Activated CD8-positive, alpha-beta memory T cell treated with anti-CD3 and anti-CD28 coated beads, Interleukin-2, amount 50 U/mL, for 1 hour (primary cell): ENCODE data around the gene ADAMTS17.
"Not testable (repeated sequence)": the region's sequence is repeated elsewhere in the genome, so short reads cannot be mapped to it uniquely, and the experiment has no call there.

ENCODE experiments used
- DNase-seq: peaks from one replicate; pipeline ENCODE4 v3.0.0-alpha.2; 2020; ENCODE audit errors: extremely low read depth

The ADAMTS17 gene

DNA sequence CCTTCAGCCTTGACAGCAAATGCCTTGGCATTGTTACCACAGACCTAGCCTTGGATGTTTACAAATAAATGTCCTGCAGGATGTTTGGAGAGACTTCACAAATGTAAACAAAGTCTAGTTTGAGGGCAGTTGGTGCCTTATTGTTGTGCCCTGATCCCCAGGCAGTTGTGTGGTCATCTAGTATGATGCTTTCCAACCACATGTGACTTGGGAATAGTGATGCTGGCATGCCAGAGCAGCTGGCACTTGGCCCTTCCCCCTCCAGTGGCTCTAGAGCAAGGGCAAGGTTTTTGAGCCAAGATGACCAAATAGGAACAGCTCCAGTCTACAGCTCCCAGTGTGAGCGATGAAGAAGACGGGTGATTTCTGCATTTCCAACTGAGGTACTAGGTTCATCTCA, 258.2 kb downstream of the ADAMTS17 start:
- no peak for DNase-seq

DNA sequence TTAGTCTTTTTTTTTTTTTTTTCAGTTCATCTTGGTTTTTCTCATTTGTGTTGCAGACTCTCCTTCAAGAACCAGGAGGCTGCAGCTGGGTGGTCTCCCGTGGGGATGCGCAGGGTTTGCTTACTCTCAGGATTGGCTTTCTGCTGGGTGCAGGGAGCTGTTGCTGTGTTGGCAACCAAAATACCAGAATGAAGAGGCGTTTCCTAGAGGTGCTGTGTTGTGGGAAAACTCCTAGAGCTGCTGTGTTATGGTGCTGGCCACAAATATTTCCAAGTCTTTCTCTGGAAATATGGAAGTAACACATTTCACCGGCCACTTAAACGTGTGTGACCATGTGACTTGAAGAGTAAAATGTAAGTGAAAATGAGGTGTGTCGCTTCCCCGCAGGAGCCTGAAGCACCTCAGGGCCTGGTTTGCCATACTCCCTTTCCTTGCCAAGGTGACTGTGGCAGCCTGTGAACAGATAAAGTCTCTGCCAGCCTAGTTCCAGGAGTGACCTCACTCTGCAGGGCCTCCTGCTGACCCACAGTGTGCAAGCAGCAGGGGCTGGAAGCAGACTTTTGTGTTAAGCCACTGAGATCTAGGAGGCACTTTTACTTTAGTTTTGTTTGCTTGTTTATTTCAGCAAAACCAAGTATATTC, 258.9 kb downstream of the ADAMTS17 start:
- DNase-seq, result no peak

DNA sequence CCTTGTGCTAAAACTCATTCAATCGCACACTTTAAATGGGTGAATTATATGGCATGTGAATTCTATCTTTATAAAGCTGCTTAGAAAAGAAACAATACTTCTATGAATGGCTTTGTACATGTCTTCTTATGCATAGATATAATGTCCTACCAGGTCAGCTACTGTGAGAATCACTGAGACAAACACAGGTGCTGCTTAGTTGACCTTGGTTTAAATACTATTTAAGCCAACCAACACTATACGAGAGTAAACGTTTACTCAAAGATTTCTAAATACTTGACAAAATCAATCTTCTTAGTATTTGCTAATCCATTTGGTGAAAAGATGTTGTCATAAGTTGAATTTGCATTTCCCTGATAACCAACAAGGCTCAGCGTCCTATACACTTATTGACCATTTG, 260.3 kb downstream of the ADAMTS17 start:
- DNase-seq, result no peak

DNA sequence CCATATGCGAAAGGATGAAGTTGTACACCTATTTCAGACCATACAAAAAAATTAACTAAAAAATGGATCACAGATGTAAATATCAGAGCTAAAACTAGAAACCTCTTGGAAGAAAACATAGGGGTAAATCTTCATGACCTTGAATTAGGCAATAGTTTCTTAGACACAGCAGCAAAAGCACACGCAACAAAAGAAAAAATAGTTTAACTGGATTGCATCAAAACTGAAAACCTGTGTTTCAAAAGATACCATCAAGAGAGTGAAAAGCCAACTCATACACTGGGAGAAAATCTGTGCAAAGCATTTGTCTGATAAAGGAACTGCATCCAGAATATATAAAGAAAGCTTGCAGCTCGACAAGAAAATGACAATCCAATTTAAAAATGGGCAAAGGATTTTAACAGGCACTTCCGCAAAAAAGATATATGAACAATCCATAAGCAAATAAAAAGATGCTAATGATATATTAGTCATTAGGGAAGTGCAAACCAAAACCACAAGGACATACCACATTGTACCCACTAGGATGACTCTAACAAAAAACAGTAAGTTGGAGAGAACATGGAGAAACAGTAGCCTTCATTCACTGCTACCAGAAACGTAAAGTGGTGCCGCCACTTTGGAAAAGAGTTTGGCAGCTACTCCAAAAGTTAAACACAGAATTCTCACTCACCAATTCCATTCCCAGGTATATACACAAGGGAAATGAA, 263.1 kb downstream of the ADAMTS17 start:
- no peak for DNase-seq

DNA sequence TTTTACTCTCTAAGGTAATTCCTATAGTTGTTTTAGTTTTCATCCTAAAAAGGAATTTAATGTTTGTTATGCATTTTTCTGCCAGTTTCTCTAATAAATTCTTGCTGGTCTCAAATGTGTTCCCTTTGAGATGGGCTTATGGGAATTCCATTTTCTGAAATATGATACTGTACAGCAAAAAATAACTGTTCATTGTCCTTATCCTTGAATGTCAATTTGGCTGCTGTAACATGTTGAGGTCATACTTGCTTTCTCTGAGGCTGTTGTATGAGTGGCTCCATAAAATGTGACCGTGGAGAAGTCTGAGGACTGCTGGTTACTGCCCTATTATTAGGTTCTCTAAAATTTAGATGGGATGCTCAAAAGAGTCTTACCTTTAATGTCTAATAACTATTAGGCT, 266.5 kb downstream of the ADAMTS17 start:
- no peak for DNase-seq

DNA sequence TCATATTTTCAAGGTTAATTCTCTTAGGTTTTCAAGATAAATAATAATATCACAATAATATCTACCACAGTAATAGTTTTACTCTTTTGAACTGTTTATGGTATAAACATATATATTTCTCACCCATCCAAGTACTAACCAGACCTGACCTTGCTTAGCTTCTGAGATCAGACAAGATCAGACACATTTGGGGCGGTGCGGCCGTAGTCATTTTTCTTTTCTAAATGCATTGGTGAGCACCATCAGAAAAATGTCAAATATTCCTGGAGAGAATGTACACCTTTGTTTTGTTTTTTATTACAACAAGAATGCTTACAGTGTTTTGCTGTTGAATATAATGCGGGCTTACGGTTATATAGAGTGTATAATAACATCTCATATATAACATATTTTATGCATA, 267.8 kb downstream of the ADAMTS17 start:
- DNase-seq, result no peak

DNA sequence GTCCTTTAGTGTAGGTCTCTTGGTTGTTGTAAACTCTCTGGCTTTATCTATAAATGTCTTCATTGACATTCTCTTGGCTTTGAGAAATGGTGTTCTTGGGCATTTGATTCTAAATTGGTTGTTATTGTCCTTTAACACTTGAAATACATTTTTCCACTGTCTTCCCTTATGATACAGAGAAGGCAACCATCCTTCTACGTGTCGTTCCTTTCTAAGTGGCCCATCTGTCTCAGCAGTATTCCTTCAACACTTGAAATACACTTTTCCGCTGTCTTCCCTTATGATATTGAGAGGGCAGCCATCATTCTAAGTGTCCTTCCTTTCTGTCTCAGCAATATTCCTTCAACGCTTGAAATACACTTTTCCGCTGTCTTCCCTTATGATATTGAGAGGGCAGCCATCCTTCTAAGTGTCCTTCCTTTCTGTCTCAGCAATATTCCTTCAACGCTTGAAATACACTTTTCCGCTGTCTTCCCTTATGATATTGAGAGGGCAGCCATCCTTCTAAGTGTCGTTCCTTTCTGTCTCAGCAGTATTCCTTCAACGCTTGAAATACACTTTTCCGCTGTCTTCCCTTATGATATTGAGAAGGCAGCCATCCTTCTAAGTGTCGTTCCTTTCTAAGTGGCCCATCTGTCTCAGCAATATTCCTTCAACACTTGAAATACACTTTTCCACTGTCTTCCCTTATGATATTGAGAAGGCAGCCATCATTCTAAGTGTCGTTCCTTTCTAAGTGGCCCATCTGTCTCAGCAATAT, 275.1 kb downstream of the ADAMTS17 start:
- not testable (repeated sequence) for DNase-seq

DNA sequence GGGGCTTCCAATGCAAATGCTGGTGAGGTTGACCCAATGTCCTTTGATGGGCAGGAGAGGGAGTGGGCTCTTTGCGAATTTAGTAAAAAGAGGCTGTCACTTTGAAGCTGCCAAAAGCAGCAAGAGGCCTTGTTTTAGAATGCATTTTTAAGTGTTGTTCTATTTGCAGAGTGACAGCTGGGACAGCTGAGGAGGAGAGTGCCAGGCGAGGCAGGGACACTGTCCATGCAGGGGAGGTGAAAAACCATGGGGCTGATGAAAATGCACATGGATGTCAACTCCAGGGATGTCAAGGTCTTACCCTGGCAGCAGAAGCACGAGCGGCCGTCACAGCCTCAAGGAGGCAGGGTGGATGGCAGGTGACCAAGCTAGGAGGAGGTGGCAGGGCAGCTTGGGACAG, 279.8 kb downstream of the ADAMTS17 start:
- DNase-seq, result no peak

DNA sequence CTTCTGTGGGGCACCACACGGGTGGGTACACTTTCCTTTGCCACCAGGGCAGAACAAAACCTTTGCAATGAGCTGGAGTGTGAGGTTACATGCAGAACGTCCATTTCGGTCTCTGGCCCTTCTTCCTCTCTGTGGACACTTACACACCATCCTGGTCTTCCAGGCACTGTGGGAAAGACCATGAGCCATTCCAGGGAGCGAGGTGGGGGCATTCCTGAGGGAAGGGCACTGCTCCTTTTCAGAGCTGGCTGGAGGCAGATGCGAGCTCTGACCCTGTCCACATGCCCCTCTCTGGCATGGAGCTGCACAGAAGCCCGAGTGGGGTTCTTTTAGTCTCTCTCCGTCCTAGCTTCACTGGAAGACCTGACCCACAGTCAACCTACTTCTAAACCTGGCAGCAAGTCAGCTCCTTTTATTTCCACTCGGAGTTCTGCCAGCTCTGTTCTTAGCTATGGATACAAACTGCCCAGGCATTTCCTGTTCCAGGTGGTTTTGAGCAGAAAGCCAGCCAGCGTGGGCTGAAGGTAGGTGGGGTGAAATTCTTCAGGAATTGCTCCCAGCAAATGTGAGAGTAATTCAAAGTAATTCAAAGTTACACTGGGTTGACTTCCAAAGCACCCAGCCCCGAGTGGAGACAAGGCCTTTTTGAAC, 281.4 kb downstream of the ADAMTS17 start:
- DNase-seq, result no peak

DNA sequence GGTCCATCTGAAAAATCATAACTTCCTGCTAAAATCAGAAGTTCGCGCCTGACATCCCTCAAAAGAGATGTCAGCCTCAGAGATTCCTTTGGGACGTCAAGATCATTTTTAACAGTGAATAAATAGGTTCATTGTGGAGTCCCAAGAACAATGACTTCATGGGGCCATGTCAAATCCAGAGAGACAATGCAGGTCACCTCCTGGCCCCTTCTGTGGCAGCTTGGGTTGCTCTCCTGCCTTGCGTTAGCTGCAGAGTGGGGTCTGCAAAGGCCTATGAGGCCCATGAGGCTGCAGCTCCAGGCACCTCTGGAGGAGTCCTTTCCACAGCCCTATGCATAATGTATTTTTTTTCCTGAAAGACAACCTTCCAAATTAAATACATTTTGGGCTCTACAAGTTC, 282.3 kb downstream of the ADAMTS17 start:
- DNase-seq, result no peak

DNA sequence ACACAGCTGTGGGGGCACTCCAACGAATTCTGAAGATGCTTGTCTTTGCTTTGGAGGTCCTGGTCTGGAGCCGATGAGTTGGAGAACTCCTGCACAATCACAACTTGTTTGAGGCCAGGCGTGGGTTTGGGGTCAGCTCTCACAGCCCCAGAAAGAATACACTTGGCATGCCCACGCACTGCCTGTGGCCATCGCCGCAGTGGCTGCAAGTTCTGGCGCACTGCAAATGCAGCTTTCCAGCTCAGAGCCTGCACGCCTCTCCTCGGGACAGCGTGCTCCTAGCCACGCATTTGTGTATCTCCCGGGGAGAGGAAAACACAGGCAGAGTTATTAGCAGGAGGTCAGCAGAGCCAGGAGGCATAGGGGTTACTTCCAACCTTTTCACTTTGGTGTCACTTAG, 282.7 kb downstream of the ADAMTS17 start:
- DNase-seq, result no peak

DNA sequence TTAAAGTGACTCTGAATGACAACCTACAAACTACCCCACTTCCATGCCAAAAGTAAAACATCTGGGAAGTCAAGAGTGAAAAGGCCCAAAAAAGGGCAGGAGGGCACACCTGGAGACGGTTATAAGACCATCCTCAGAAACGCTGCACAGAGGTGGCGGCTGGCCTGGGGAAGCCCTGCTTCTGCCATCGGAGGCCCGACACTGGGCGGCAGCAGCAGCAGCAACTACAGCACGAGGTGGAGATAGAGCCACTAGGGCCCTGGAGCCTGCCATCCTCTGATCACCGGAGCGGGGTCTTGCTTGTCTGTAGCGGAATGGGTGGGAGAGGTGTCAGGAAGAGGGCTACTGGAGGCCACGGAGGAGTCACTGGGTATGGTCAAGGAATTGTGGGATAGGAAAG, 283.3 kb downstream of the ADAMTS17 start:
- no peak for DNase-seq

DNA sequence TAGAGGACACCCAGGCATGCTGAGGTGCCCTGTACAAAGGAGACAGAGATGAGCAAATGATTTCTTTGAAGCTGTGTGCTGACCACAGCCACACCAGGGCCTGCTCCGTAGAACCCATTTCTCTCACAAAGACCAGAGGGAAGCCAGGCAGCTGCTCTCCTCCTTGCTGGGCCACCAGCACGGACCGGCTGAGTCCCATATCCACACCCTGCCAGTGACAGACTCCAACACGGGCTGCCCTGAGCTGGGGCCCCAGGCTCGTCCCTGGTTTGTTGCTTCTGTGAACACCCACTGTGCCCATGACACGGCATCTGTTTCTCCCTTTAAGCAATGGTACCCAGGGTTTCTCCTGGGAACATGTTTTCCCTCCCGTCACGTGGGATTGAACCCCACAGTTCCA, 284.5 kb downstream of the ADAMTS17 start:
- no peak for DNase-seq

DNA sequence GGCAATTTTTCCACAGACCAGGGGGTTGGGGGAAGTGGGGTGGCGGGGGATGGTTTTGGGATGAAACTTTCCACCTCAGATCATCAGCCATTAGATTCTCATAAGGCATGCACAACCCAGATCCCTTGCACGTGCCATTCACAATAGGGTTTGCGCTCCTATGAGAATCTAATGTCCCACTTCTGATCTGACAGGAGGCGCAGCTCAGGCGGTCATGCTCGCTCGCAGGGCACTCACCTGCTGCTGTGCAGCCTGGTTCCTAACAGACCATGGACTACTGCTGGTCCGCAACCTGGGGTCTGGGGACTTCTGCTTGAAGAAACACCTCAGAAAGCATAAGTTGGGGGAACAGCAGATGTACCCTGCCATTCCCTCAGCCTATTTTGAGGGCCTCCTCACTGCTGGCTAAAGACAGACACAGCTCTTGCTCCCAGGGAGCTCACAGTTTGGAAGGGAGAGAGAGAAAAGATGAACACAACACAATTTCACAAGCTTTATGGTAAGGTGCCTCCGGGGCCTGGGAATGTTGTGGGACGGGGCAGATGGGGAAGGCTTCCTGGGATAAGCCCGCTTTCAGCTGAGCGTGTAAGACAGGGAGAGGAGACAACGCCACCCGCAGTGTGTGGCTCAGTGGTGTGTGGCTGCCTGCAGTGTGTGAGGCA, 285.2 kb downstream of the ADAMTS17 start:
- DNase-seq, result no peak

DNA sequence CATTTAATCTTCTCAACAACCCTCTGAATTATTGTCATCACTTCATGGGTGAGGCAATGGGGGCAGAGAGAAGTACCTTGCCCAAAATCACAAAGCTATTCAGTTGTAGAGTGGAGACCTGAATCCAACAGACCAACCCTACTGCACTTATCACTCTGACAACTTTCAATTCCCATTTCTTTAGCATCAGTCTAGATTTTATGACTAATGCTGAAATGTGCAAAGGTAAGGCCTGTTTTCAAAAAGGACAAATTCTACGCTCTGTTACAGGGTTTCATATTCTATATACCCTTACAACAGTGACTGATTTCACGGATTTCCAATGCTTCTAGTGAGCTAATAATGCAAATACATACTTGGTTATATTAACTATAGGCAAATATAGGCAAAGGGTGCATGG, 286.0 kb downstream of the ADAMTS17 start:
- no peak for DNase-seq

DNA sequence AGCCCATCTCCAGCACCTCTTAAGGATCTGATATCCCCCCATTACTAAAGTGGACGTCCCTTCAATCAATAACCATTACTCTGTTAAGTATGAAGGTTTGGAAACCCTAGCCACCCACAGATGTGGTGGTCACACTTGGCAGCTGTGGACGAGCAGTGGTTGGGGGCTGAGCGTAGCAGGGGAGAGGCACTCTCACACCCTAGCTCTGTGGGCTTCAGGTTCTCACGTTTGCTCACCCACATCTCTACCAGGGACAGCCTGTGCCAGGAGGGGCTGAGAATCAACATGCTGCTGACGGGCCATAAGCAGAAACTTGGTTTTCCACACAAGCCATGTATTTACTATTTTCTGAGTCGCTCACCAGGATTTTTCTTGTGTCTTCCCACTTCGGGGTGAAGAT, 287.2 kb downstream of the ADAMTS17 start:
- no peak for DNase-seq

DNA sequence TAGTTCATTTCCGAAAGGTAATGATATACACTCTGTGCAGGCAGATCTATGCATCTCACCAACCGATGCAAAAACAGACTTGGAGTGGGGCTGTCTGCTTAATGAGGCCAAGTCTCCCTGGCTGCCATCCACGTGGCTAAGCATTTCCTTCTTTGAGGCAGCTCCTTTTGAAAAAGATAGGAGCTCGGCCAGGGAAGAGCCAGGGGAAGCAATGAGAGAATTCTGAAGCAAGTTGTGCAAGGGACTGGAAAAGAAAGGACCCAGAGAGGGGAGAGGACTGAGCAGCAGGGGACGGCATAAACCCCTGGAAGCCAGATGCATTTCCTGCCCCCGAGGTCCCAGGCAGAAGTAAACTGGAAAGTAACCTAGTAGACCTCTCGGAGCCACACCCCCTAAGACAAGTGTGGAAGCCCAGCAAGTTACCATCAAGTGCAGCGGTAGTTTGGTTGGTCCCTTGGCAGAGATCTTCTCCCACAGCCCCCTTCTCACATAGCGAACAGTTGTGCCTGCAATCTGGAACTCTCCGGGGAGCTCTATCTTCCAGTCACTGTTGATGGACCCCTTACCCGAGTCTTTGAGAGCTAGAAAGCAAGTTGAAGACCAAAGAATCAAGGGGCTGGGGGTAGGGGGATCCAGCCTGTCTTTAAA, 288.2 kb downstream of the ADAMTS17 start:
- DNase-seq, result no peak

DNA sequence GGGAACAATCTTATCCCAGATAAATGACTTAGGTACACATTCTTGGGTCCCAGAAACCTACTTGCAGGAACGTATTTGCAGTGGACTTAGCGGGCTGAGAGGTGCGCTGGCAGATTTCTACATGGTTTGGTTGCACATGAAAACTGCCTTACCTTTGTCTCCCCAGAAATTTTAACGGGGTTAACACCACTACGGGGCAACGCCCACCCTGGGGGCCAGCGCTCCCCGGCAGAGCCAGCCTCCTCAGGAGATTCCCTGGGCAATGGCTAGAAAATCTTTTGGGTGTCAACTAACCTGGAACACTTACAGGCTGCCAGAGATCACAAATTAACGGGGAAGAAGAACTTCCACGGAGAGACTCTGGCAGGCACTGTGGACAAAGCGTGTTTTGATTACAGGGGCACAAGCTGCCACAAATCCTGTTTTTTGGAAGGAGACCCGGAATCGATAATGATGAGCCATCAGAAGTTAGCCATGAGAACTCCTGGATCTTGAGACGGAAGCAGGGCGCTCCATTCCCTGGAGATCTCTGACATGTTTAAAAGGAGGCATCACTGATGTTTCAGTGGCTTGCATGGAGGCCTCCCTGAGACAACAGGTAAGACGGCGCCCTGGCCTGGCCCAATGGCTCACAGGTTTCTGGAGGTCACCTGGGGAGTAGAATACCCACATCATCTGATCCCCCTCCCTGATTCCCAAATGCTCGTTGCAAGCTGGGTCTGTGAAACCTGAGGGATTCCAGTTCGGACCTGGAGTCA, 288.9 kb downstream of the ADAMTS17 start:
- DNase-seq, result no peak

DNA sequence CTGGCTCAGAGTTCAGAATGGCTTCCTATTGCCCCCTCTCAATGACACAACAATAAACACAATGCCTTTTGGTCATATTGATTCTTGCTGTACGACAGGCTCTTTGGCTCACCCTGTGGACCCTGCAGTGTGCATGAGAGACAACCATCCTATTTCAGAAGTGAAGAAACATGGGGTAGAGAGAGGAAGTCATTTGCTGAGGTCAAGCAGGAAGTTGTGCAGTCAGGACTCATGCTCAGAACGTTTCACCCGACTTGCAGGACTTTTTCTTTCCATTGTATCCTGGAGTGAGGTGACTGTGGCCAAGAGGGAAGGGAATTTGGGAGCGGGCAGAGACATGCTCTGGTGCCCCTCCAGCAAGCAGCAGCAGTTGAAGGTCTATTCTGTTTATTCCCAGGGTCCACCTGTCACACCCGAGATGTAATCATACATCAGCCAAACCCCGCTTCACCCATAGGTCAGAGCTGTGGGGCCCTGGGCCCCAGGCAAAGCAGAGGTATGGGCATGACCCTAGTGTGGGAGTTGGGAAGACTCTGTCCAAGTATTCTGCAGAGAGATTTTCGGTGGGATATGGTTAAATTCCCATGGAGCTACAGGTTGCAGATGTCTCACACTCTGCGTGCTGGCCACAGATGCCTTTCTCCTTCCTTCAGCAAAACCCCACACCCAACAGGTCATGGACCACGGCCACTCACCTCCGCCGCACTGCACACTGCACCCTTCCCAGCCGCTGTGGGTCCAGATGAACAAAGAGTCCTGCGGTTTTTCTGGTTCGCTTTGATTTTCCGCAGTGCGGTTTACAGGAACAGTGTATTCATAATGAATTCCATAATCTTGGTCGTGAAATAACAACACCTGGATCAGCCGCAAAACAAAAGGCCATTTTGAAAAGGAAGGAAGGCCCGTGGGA, 290.6 kb downstream of the ADAMTS17 start:
- no peak for DNase-seq
